GM23338 (cell line): Measurements from ENCODE around the gene C1QL1. TPM values are rescaled to one million over a fixed set of nuclear protein-coding genes. Genes with fewer than 3 reads are reported as not detected.

Source experiments
- ATAC-seq: fragments of 200-7000 bp; cut with Tn5 transposase; 3 replicates; pipeline ENCODE4 v1.9.1; 2020
- DNase-seq: peaks from one replicate; pipeline ENCODE4 v3.0.0-alpha.2; 2015; ENCODE audit warnings: low spot score
- H2AFZ ChIP-seq: fragments of 200-600 bp; sonication (generic); 2 replicates; pipeline ENCODE4 v1.8.0; 2016; ENCODE audit warnings: antibody characterized with exemption, mild to moderate bottlenecking, moderate library complexity
- H3F3A ChIP-seq: fragments of 200-600 bp; sonication (generic); replicated peaks from 2 replicates; pipeline ENCODE4 v1.8.0; 2017; ENCODE audit warnings: antibody characterized with exemption, mixed run types, low read depth
- H3K27ac ChIP-seq: fragments of 200-600 bp; sonication (generic); 2 replicates; pipeline ENCODE4 v1.6.1; 2016; ENCODE audit warnings: low read depth
- H3K27me3 ChIP-seq: fragments of 200-600 bp; sonication (generic); 2 replicates; pipeline ENCODE4 v1.8.0; 2016; ENCODE audit warnings: mild to moderate bottlenecking, mixed run types, moderate library complexity; ENCODE audit not compliant: insufficient read depth
- H3K36me3 ChIP-seq: fragments of 200-600 bp; sonication (generic); 2 replicates; pipeline ENCODE4 v1.8.0; 2016; ENCODE audit warnings: mild to moderate bottlenecking; ENCODE audit not compliant: insufficient read depth
- H3K4me1 ChIP-seq: fragments of 200-600 bp; sonication (generic); 2 replicates; pipeline ENCODE4 v1.8.0; 2016; ENCODE audit warnings: mild to moderate bottlenecking, moderate library complexity; ENCODE audit not compliant: insufficient read depth
- H3K4me2 ChIP-seq: fragments of 200-600 bp; sonication (generic); 2 replicates; pipeline ENCODE4 v1.7.1; 2017; ENCODE audit warnings: mixed run types
- H3K4me3 ChIP-seq: fragments of 200-600 bp; sonication (generic); 2 replicates; pipeline ENCODE4 v1.6.1; 2016; ENCODE audit warnings: mixed run types
- H3K79me2 ChIP-seq: fragments of 200-600 bp; sonication (generic); replicated peaks from 2 replicates; pipeline ENCODE4 v1.8.0; 2017; ENCODE audit warnings: mild to moderate bottlenecking; ENCODE audit not compliant: insufficient read depth
- H3K9me2 ChIP-seq: fragments of 200-600 bp; sonication (generic); 2 replicates; pipeline ENCODE4 v1.8.0; 2017; ENCODE audit not compliant: insufficient read depth
- H4K20me1 ChIP-seq: fragments of 200-600 bp; sonication (generic); replicated peaks from 2 replicates; pipeline ENCODE4 v1.8.0; 2017; ENCODE audit warnings: mild to moderate bottlenecking; ENCODE audit not compliant: insufficient read depth
- H3K27ac Mint-ChIP-seq: 2 replicates; pipeline ENCODE4 v1.8.0; 2020; ENCODE audit warnings: inconsistent platforms, mild to moderate bottlenecking, moderate library complexity, mixed read lengths
- H3K27me3 Mint-ChIP-seq: 3 replicates; pipeline ENCODE4 v1.8.0; 2022; ENCODE audit warnings: low read depth, mild to moderate bottlenecking, moderate library complexity, mixed read lengths, inconsistent platforms; ENCODE audit not compliant: insufficient read depth, poor library complexity
- H3K36me3 Mint-ChIP-seq: 3 replicates; pipeline ENCODE4 v1.8.0; 2021; ENCODE audit warnings: low read depth, mild to moderate bottlenecking, inconsistent platforms, moderate library complexity, mixed read lengths
- H3K4me1 Mint-ChIP-seq: 3 replicates; pipeline ENCODE4 v1.8.0; 2020; ENCODE audit warnings: mild to moderate bottlenecking, inconsistent platforms, mixed read lengths
- H3K4me3 Mint-ChIP-seq: 3 replicates; pipeline ENCODE4 v1.8.0; 2021; ENCODE audit warnings: moderate library complexity, mild to moderate bottlenecking, inconsistent platforms, mixed read lengths
- H3K9me3 Mint-ChIP-seq: 3 replicates; pipeline ENCODE4 v1.8.0; 2020; ENCODE audit warnings: moderate library complexity, mild to moderate bottlenecking, inconsistent platforms, mixed read lengths
- CREB1 ChIP-seq: fragments of 250-450 bp; sonication (Bioruptor Pico); IDR thresholded peaks from 2 replicates; pipeline ENCODE4 v1.5.0; 2020; ENCODE audit warnings: low read depth, mild to moderate bottlenecking, moderate library complexity
- EZH2 ChIP-seq: fragments of 200-600 bp; sonication (generic); IDR thresholded peaks from one replicate; pipeline ENCODE4 v1.8.0; 2017; ENCODE audit warnings: antibody characterized with exemption, mild to moderate bottlenecking, low read depth; ENCODE audit not compliant: unreplicated experiment
- ZNF114 ChIP-seq: fragments of 250-450 bp; sonication (Bioruptor Pico); IDR thresholded peaks from 2 replicates; pipeline ENCODE4 v1.5.0; 2020; ENCODE audit warnings: mild to moderate bottlenecking, moderate library complexity
- ZNF331 ChIP-seq: fragments of 250-450 bp; sonication (Bioruptor Pico); IDR thresholded peaks from 2 replicates; pipeline ENCODE4 v1.5.0; 2020; ENCODE audit warnings: low read depth, mild to moderate bottlenecking, moderate library complexity
- polyA plus RNA-seq: library from polyadenylated mRNA; unstranded; fragments of >200 nt; fragmentation: Nextera tagmentation; extraction: Ambion mirVana; gene quantifications from 2 replicates; pipeline ENCODE4 v1.2.1, GENCODE V29; 2016
- total RNA-seq: library from RNA; depleted of rRNA; stranded (reverse); fragments of >200 nt; shearing (Covaris generic); gene quantifications from 2 replicates; pipeline ENCODE4 v1.2.3, GENCODE V29; 2014

Gene C1QL1
- total and polyA plus RNA-seq, 2 experiments from 2014 or later = 4.3 to 14.4 TPM

DNA sequence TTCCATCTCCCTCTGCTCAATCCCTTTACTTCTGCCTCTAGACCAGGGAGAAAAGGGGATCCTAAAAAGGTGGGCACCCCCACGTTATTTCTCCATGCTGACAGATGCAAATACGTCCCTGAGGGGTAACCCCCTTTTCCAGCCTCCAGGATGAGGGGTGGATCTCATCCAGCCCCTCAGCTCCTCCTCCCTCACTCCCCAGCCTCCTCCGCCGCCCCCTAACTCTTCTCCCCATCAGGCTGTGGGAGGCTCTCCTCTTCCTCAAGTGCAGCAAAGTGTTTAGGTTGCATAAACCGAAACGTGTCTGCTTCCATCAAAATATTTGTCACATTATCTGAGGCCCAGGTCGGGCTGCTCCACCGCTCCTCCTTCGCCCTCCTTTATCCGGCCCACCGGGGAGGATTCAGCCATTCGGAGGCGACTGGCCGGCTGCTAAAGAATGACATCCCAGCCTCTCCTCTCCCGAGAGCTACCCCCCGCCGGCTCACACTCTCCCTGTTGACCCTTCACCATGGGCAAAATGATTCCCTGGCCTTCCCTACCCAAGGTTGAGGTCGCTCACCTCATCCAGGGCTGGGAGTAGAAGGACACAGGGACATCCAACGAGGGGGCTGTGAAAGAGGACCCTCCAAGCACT, 1.2 kb upstream of the C1QL1 start:
- ATAC-seq = peak; percentile 12
- peak overlapping the region; percentile 76 for H2AFZ ChIP-seq
- Mint-ChIP-seq H3K4me3 (peak overlapping the region; percentile 74), H3K27ac (no peak overlapping the region), H3K27me3 (peaks cover 48% of the 10 kb centered on the region), H3K4me1 (peaks cover 33% of the 10 kb centered on the region), H3K9me3 (no peaks in the 10 kb centered on the region; the same call in 2 of the 3 replicates), H3K36me3 (no peaks in the 10 kb centered on the region; the same call in 2 of the 3 replicates)
- H3K27me3 ChIP-seq = peaks cover 66% of the 10 kb centered on the region
- H3K4me2 ChIP-seq = peak overlapping the region; percentile 99
- H3K79me2 ChIP-seq = no peaks in the 10 kb centered on the region
- TF ChIP-seq EZH2 (peak; percentile 51), CREB1 (no peak)
- no peaks in the 10 kb centered on the region for H3K9me2 ChIP-seq
- no peak overlapping the region for H3K27ac ChIP-seq
- peak; percentile 65 for DNase-seq
- no peaks in the 10 kb centered on the region for H4K20me1 ChIP-seq
- peaks cover 37% of the 10 kb centered on the region for H3K4me1 ChIP-seq
- no peaks in the 10 kb centered on the region for H3K36me3 ChIP-seq
- peak overlapping the region; percentile 88 for H3K4me3 ChIP-seq
- H3F3A ChIP-seq = peaks cover 35% of the 10 kb centered on the region

GRCh38 chr17:44967907-44968224, 237 bp downstream of the C1QL1 start:
- Histone ChIP-seq H3K79me2 (no peaks in the 10 kb centered on the region), H4K20me1 (no peaks in the 10 kb centered on the region), H3F3A (peaks cover 34% of the 10 kb centered on the region), H3K27me3 (peaks cover 75% of the 10 kb centered on the region), H3K27ac (no peak overlapping the region), H3K36me3 (no peaks in the 10 kb centered on the region), H3K4me2 (peak overlapping the region; percentile 85), H3K4me1 (peaks cover 35% of the 10 kb centered on the region), H3K4me3 (peak overlapping the region; percentile 62; the same call in 1 of the 2 replicates), H3K9me2 (no peaks in the 10 kb centered on the region), H2AFZ (no peak overlapping the region)
- H3K9me3 Mint-ChIP-seq = no peaks in the 10 kb centered on the region; the same call in 2 of the 3 replicates
- H3K27ac Mint-ChIP-seq = no peak overlapping the region
- ATAC-seq = no peak
- TF ChIP-seq EZH2 (peak; percentile 8), ZNF114 (no peak)
- no peak overlapping the region for H3K4me3 Mint-ChIP-seq
- peaks cover 54% of the 10 kb centered on the region for H3K27me3 Mint-ChIP-seq
- DNase-seq = no peak
- H3K4me1 Mint-ChIP-seq = peaks cover 31% of the 10 kb centered on the region
- no peaks in the 10 kb centered on the region; the same call in 2 of the 3 replicates for H3K36me3 Mint-ChIP-seq

- Histone ChIP-seq H3K27me3 (peaks cover 78% of the 10 kb centered on the region), H3K4me1 (peaks cover 34% of the 10 kb centered on the region), H3F3A (peaks cover 28% of the 10 kb centered on the region), H3K36me3 (no peaks in the 10 kb centered on the region), H4K20me1 (no peaks in the 10 kb centered on the region), H3K27ac (no peak overlapping the region), H3K9me2 (no peaks in the 10 kb centered on the region), H3K79me2 (no peaks in the 10 kb centered on the region), H2AFZ (peak overlapping the region; percentile 81), H3K4me2 (peak overlapping the region; percentile 85), H3K4me3 (peak overlapping the region; percentile 62)
- Mint-ChIP-seq H3K4me1 (peaks cover 31% of the 10 kb centered on the region), H3K4me3 (peak overlapping the region; percentile 67), H3K36me3 (no peaks in the 10 kb centered on the region; the same call in 2 of the 3 replicates), H3K27ac (no peak overlapping the region), H3K9me3 (no peaks in the 10 kb centered on the region; the same call in 2 of the 3 replicates), H3K27me3 (peaks cover 56% of the 10 kb centered on the region)
- peak; percentile 59 for DNase-seq
- no peak for ATAC-seq
- TF ChIP-seq ZNF331 (CRISPR knock-in tag) (no peak), EZH2 (peak; percentile 91)
Measured at GRCh38 chr17:44967026-44967906, 837 bp downstream of the C1QL1 start.
